Astrocyte (in vitro differentiated cells and primary cell): ENCODE results near the gene PACC1. TPM values are rescaled to one million over a fixed set of nuclear protein-coding genes. Genes with fewer than 3 reads are reported as not detected.

Experiments
- DNase-seq: peaks from one replicate; pipeline ENCODE4 v3.0.0-alpha.2; 2010; ENCODE audit warnings: low read depth
- FAIRE-seq: peaks from 2 replicates; lab custom pipeline; 2011; peaks lifted over from hg19 to GRCh38; lab: Jason Lieb, UNC
- H2AFZ ChIP-seq: 2 replicates; pipeline ENCODE4 v1.6.0; 2012; ENCODE audit warnings: low read depth, low read length, inconsistent platforms
- H3K27ac ChIP-seq: 2 replicates; pipeline ENCODE4 v1.5.1; 2011; ENCODE audit warnings: low read depth, low read length, inconsistent platforms
- H3K27me3 ChIP-seq: 2 replicates; pipeline ENCODE4 v1.6.0; 2011; ENCODE audit warnings: low read length, inconsistent platforms; ENCODE audit not compliant: insufficient read depth
- H3K36me3 ChIP-seq: 2 replicates; pipeline ENCODE4 v1.5.1; 2011; ENCODE audit warnings: low read length, inconsistent platforms; ENCODE audit not compliant: insufficient read depth
- H3K4me1 ChIP-seq: 2 replicates; pipeline ENCODE4 v1.5.1; 2011; ENCODE audit warnings: low read length, inconsistent platforms; ENCODE audit not compliant: insufficient read depth
- H3K4me2 ChIP-seq: 2 replicates; pipeline ENCODE4 v1.6.0; 2012; ENCODE audit warnings: low read length, inconsistent platforms
- H3K4me3 ChIP-seq: 2 replicates; pipeline ENCODE4 v1.5.1; 2011; ENCODE audit warnings: low read depth, mild to moderate bottlenecking, low read length, inconsistent platforms; ENCODE audit not compliant: insufficient read depth
- H3K79me2 ChIP-seq: 2 replicates; pipeline ENCODE4 v1.6.0; 2012; ENCODE audit warnings: mild to moderate bottlenecking, low read length, inconsistent platforms; ENCODE audit not compliant: insufficient read depth
- H3K9ac ChIP-seq: 2 replicates; pipeline ENCODE4 v1.6.0; 2012; ENCODE audit warnings: mild to moderate bottlenecking, low read length, inconsistent platforms
- H3K9me3 ChIP-seq: 2 replicates; pipeline ENCODE4 v1.5.1; 2012; ENCODE audit warnings: low read depth, mild to moderate bottlenecking, low read length, inconsistent platforms; ENCODE audit not compliant: insufficient read depth
- H4K20me1 ChIP-seq: 2 replicates; pipeline ENCODE4 v1.6.0; 2012; ENCODE audit warnings: low read length, inconsistent platforms; ENCODE audit not compliant: insufficient read depth
- H3K27ac Mint-ChIP-seq: one replicate; pipeline ENCODE4 v1.8.0; 2021; ENCODE audit warnings: mild to moderate bottlenecking, mixed read lengths; ENCODE audit not compliant: unreplicated experiment
- H3K27me3 Mint-ChIP-seq: one replicate; pipeline ENCODE4 v1.8.0; 2021; ENCODE audit warnings: low read depth, mixed read lengths; ENCODE audit not compliant: unreplicated experiment
- H3K36me3 Mint-ChIP-seq: one replicate; pipeline ENCODE4 v1.8.0; 2021; ENCODE audit warnings: low read depth, mixed read lengths; ENCODE audit not compliant: unreplicated experiment
- H3K4me1 Mint-ChIP-seq: one replicate; pipeline ENCODE4 v1.8.0; 2021; ENCODE audit warnings: low read depth, mixed read lengths; ENCODE audit not compliant: unreplicated experiment
- H3K4me3 Mint-ChIP-seq: one replicate; pipeline ENCODE4 v1.8.0; 2021; ENCODE audit warnings: mild to moderate bottlenecking, moderate library complexity, mixed read lengths; ENCODE audit not compliant: unreplicated experiment
- H3K9me3 Mint-ChIP-seq: one replicate; pipeline ENCODE4 v1.8.0; 2021; ENCODE audit warnings: mild to moderate bottlenecking, mixed read lengths; ENCODE audit not compliant: unreplicated experiment
- CTCF ChIP-seq: IDR thresholded peaks from 2 replicates; pipeline ENCODE4 v1.5.1; 2011; ENCODE audit warnings: low read depth, mild to moderate bottlenecking, inconsistent platforms, low read length, moderate library complexity; ENCODE audit not compliant: insufficient read depth
- EZH2 ChIP-seq: IDR thresholded peaks from 2 replicates; pipeline ENCODE4 v1.6.1; 2012; ENCODE audit warnings: mild to moderate bottlenecking, low read length, inconsistent platforms; ENCODE audit not compliant: insufficient read depth
- total RNA-seq: library from RNA; stranded (reverse); gene quantifications from 2 replicates; pipeline ENCODE4 v1.2.1, GENCODE V29; 2021

PACC1 gene
- total RNA-seq, 1 donor from 2014 or later: 18.8 TPM

GRCh38 chr1:212359794-212360479 is 54.7 kb downstream of the PACC1 start:
- Histone ChIP-seq H3K27ac (no peak overlapping the region), H3K9me3 (no peaks in the 10 kb centered on the region), H3K4me2 (no peak overlapping the region), H3K36me3 (peaks cover 8% of the 10 kb centered on the region), H3K9ac (no peak overlapping the region), H3K79me2 (no peaks in the 10 kb centered on the region), H3K27me3 (no peaks in the 10 kb centered on the region), H3K4me3 (no peak overlapping the region), H2AFZ (no peak overlapping the region), H3K4me1 (no peaks in the 10 kb centered on the region), H4K20me1 (no peaks in the 10 kb centered on the region)
- Mint-ChIP-seq H3K36me3 (peaks cover under 1% of the 10 kb centered on the region), H3K27ac (no peak overlapping the region), H3K9me3 (no peaks in the 10 kb centered on the region), H3K27me3 (no peaks in the 10 kb centered on the region), H3K4me1 (no peaks in the 10 kb centered on the region), H3K4me3 (no peak overlapping the region)
- FAIRE-seq (no peak), DNase-seq (no peak)
- TF ChIP-seq EZH2 (no peak), CTCF (no peak)

- Histone ChIP-seq H2AFZ (no peak overlapping the region), H3K4me2 (no peak overlapping the region), H3K36me3 (peaks cover 3% of the 10 kb centered on the region), H3K27me3 (no peaks in the 10 kb centered on the region), H3K79me2 (no peaks in the 10 kb centered on the region), H4K20me1 (no peaks in the 10 kb centered on the region), H3K9ac (no peak overlapping the region), H3K4me1 (no peaks in the 10 kb centered on the region), H3K9me3 (no peaks in the 10 kb centered on the region), H3K27ac (no peak overlapping the region), H3K4me3 (no peak overlapping the region)
- Mint-ChIP-seq H3K27me3 (no peaks in the 10 kb centered on the region), H3K36me3 (peaks cover 2% of the 10 kb centered on the region), H3K4me3 (no peak overlapping the region), H3K9me3 (no peaks in the 10 kb centered on the region), H3K4me1 (peaks cover 3% of the 10 kb centered on the region), H3K27ac (no peak overlapping the region)
- FAIRE-seq: no peak
- TF ChIP-seq CTCF: no peak
- no peak for TF ChIP-seq EZH2
- DNase-seq: peak; percentile 54
Observed at GRCh38 chr1:212355230-212355969, 59.3 kb downstream of the PACC1 start.

- FAIRE-seq: no peak
Observed at GRCh38 chr1:212354464-212354863, 60.2 kb downstream of the PACC1 start.

More at GRCh38 chr1:212354464-212354863, 60.2 kb downstream of the PACC1 start:
- Mint-ChIP-seq H3K4me3 (no peak overlapping the region), H3K4me1 (peaks cover 3% of the 10 kb centered on the region), H3K27me3 (no peaks in the 10 kb centered on the region), H3K9me3 (no peaks in the 10 kb centered on the region), H3K36me3 (peaks cover 2% of the 10 kb centered on the region), H3K27ac (no peak overlapping the region)
- TF ChIP-seq EZH2 (no peak), CTCF (no peak)
- Histone ChIP-seq H3K4me1 (no peaks in the 10 kb centered on the region), H2AFZ (no peak overlapping the region), H3K4me2 (no peak overlapping the region), H3K79me2 (no peaks in the 10 kb centered on the region), H4K20me1 (no peaks in the 10 kb centered on the region), H3K36me3 (peaks cover 3% of the 10 kb centered on the region), H3K9me3 (no peaks in the 10 kb centered on the region), H3K9ac (no peak overlapping the region), H3K27me3 (no peaks in the 10 kb centered on the region), H3K4me3 (no peak overlapping the region), H3K27ac (no peak overlapping the region)
- DNase-seq: no peak
